Bone marrow (tissue), 2 donors: ENCODE measurements around the gene ISCA1.

Experiments
- DNase-seq, 2 donors: peaks; one replicate each; lab custom pipeline; 2025; lab: John Stamatoyannopoulos, UW

ISCA1 gene

DNA sequence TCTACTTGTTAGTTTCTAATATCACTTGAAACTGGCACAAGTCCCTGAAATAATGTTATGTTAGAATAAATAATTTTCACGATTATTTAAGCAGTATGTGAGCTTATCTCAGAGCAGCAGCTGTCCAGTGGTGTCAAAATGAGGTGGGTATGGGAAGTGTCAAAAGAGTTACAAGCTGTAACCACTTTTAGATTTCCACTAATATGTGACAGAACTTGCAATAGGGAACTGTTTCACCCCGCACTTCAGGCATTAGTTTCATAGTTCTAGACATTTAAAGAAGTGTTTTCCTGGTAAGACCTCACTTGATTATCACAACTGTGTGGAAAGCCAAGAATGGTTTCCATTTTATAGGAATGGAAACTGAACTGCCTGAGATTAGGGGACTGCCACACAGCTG lies 2.9 kb upstream of the ISCA1 start:
- DNase-seq: peak in 1 of 2 donors; percentile 5

DNA sequence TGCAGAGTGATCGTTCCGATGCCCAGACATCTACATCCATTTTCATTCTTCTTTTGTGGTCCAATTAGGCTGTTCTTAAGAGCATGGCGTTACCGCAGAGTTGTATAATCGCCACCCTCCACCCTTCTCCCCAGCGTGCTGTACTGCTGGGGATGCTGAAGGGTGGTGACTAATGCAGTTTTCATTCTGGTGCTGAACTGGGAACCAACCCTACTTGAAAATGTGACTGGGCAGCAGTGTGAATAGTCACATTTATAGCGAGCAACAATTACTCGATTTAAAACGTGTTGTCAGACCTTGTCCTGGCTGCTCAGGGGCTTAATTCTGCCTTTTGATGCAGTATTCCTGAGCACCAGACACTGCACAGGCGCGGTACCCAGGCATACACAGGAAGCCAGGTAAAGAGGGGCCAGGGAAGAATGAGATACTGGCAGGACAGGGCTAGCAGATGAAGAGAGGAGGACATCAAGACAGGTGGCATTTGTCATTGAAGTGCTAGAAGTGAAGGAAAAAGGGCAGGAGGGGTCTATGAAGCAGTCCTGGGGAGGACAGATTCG lies 719 bp upstream of the ISCA1 start:
- DNase-seq: peak in 1 of 2 donors; percentile 63

DNA sequence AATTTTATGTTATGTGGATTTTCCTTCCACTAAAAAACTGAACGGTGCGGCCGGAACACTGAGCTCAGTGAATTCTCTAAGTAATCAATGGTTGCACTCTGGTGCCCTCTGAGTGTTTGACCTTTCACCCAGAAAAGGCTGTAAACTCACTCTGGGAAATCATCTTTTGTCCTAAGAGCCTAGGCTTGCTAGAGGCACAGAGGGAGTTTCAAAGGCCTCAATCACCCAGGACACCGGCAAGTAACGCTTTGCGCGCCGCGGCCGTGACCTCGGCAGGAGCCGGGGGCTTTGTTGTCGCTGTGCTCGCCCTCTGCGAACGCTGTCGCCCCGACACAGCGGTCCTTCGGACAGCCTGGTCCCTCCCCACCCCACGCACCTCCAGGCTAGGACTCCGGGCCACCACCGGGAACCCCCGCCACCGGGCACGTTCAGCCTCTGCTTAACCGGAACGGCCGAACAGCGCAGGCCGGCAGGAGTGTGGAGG lies 703 bp downstream of the ISCA1 start:
- DNase-seq: no peak

DNA sequence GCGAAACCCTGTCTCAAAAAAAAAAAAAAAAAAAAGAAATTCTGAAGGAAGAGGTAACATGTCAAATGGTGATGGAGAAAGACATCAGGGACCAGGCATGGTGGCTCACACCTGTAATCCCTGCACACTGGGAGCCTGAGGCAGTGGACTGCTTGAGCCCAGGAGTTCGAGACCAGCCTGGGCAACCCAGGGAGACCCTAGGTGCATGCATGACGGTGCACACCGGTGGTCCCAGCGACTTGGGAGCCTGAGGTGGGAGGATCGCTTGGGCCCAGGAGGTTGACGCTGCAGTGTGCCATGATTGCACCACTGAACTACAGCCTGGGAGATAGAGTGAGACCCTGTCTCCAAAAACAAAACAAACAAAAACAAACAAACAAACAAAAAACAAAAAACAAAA lies 1.8 kb downstream of the ISCA1 start:
- DNase-seq: no peak

DNA sequence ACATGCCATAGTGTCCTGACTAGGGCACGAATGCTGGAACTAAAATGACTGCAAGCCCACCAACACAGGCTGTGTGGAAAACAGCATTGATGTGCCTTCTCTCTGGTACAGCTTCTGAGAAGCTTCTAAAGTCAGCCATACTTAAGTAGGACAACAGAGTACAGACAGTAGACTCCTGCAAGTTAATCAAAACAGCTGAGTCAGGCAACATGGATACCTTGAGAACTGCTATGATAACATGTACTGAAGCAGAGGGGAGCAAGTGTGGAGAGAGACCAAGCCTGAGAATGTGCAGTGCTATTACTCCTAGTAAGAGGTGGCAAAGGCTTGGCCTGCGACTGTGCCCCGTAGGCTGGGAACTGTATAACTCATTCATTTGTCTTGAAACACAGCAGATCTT lies 2.5 kb downstream of the ISCA1 start:
- no peak for DNase-seq

DNA sequence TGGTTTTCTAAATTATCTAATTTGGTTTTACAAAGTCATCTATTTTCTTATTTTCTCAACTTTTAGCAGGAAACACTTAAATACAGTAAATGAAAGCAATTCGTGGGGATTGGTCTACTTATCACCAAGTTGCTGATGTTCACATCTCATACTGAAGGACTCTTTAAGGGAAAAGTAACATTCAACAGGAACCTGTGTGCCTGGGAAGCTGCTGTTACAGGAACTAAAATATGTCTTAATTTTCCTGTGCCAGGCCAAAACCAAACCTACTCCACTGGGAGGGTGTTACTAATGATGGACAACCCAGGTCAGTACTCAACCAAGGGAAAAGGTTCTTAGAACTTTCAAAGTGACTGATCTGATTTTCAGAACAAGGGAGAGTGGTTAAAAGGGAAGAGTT lies 5.3 kb downstream of the ISCA1 start:
- DNase-seq: no peak

DNA sequence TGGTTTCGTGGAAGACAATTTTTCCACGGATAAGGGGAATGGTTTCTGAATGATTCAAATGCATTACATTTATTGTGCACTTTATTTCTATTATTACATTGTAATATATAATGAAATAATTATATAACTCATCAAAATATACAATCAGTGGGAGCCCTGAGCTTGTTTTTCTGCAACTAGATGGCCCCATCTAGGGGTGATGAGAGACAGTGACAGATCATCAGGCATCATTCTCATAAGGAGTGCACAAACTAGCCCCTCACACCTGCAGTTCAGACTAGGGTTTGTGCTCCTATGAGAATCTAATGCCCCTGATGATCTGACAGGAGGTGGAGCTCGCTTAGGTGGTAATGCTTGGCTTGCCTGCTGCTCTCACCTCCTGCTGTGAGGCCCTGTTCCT lies 6.4 kb downstream of the ISCA1 start:
- DNase-seq: no peak

DNA sequence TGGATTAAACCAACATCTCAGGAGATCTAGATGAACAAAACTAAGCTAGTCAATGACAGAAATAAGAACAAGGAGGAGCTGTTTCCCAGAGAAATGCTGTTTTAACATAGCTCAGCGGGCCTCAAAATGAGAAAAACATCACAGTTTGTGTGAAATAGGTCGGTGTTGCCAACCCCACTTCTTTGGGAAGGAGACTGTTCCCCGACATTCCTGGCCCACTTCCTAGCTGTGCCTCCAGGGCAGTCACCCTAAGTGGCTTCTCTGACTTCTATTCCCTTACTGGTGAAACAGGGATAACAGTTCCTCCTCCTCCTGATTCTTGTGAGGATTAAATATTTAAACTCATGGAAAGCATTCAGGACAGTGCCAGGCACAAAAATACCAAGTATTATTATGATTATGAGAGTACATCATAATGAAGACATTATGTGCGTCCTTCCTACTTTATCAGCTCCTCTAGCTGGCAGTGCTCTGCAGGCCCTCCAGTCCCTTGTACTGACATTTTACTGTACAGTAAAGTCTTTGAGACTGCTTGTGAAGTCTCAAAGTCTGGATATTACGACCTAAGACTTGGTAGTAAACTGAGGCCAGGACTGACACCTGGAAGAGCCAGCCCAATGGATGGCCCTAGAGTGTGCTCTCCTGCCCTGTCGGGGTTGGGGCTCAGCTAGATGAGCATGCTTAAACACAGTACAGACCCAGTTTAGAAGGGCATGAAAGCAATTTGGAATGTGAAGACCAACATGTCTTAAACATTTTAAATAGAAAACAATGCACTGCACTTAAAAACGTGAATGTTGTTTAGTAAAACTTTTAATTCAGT lies 7.3 kb downstream of the ISCA1 start:
- no peak for DNase-seq

DNA sequence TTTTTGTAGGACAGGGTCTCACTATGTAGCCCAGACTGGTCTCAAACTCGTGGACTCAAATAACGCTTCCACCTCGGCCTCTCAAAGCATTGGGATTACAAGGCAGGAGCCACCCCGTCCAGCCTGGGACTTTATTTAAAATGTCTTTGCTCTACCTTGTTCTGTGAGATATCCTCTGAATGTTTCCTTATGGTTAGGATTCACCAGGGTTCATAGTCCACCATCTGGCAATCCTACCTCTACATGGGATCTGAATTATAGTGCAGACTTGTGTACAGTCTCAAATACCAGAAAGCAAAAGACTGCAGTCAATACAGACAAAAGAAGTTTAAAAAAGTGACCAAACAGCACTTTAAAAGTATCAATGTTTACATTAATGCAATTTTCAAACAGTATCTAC lies 10.1 kb downstream of the ISCA1 start:
- DNase-seq: no peak

DNA sequence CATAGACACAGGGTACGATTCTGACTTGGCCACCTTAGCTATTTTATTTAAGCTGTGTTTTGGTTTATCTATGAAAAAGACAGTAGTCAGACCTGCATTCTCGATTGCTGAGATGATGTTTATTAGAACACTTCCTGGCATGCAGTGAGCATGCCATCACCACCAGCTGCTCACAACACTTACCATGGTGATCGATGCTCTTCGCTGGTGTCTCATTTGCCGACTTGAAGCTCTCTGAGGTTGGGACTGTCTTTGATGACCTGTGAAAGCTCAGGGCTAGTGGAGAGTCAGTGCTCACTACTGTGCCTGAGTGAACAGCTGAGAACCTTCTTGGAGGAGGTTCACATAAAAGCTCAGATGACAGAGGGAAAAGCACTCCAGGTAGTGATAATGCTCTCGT lies 18.5 kb downstream of the ISCA1 start:
- no peak for DNase-seq

DNA sequence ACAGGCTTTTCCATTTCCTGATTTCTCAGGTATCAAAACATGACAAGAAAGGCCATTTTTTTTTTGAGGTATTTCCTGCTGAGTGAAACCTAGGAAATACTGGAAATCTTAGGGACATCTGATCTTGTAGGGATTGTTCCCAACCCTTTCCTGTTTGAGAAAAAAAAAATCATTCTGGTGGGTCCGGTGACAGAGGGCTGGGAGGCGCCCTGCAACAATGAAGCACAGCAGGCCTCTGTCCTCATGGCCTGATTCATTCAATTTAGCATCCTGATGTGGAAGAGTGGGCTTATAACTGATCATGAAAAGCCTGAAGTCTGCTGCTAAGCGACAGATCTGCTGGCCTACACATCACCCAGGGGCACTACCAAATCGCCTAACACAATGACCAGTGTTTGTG lies 19.8 kb downstream of the ISCA1 start:
- no peak for DNase-seq

DNA sequence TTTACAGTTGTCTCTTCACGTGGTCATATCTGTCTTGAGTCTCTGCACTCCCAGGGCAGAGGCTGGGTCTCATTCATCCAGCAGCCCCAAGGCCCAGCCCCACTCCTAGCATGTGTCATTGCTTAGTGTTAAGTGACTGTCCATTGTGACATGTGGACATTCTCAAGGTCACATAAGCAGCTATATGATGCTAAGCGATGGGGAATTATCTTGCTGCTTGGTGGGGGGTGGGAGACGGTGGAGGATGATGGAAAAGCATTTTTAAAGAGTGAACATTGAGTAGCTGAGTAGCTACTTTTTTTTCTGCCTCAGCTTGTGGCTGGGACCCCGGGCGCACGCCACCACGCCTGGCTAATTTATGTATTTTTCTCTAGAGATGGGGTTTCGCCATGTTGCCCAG lies 22.8 kb downstream of the ISCA1 start, which contains the start of gene C9orf153:
TSS of gene C9orf153 (minus strand) at position 101 of the 400 bp plus-strand sequence. CDS start 30,054 bp downstream, outside the sequence.
- DNase-seq: no peak

DNA sequence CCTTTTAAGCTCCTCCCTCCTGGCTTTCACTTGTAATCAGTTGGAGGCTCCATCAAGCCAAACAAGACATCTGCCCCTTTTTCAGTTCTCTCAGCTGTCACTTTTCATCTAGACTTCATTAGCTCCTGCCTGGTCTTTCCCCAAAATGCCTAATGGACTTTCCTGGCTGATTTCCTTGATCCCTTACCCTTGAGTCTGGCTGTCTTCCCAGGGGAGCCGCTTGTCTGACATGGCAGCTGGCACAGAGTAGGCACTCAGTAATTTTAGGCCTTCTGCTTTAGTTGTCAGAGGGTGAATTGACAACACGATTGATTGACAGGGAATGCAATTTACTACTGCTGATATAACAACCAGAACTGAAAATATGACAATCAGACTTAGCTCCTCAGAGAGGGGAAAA lies 24.9 kb downstream of the ISCA1 start:
- DNase-seq: no peak

DNA sequence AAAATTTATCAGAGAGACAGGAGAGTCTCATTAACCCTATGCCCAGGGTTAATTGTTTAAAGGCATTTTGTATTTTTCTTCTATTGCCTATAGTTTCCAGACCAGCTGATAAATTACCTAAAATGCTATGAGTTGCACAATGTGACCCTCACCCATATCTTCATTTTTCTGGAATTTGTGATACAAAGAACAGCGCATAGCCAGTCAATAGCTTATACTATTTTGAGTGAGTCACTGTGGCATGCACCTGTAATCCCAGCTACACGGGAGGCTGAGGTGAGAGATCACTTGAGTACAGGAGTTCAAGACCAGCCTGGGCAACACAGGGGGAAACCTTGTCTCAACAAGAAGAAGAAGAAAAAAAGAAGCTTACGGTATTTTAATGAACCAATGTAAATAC lies 25.7 kb downstream of the ISCA1 start:
- DNase-seq: no peak

DNA sequence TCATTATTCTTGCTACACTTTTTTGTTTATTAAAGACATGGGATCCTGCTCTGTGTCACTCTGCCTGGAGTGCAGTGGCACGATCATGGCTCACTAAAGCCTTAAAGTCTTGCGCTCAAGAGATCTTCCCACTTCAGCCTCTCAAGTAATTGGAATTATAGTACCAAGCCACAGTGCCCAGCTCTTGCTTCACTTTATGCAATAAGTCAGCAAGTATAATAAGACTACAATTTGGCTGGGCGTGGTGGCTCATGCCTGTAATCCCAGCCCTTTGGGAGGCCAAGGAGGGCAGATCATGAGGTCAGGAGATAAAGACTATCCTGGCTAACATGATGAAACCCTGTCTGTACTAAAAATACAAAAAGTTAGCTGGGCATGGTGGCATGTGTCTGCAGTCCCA lies 28.8 kb downstream of the ISCA1 start:
- no peak for DNase-seq

DNA sequence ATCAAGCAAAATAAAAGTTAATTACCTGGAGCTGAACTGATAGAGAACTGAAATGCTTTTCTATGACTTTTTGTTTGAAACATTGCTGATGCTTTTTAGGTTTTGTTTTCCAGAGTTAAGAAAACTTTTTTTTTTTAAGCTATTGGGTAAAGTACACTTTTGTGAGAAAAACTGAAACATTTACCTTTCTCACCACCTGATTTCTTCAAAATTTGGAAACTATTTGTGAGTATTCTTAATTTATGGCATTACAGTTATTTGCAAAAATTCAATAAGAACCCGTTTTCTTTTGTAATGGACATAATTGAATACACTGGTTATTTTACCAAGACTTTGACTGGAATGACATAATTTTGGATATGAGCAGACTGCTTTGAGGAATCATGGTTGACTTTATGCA lies 29.5 kb downstream of the ISCA1 start:
- no peak for DNase-seq

DNA sequence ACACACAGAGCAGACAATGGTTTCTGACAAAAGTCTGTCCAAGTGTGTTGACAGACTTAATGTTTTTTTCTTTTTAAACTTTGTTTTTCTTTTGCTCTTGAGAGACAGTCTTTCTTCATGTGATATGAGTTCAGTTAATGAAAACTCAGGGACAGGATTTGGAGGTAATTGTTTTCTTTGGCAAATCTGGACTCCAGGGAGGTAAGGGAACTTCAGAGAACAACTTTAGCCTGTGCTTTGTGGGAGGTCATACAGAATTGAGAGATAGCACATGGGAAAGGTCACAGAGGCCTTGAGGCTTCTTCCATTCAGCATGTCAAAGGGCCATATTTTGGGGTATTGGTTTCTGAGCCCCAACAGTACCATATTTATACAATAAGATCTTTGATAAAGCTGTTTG lies 32.2 kb downstream of the ISCA1 start:
- no peak for DNase-seq

DNA sequence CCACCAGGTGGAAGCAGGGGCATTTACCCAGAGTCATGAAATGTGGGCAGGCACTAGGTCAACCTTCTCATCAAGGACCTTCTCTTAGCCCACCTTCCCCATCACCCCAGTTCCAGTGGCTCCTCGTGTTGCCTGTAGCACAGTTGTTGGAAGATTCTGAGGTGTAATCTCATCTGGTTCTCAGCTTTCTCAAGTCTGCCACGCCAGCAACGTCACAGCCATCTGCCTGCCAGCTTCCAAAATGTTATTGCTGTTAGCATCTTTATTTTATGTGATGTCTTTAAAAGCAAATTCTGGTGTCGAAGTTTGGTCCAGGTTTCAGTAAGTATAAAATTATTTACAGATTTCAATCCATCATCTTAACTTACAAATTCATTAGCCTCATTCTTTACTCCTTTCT lies 33.6 kb downstream of the ISCA1 start:
- DNase-seq: no peak

DNA sequence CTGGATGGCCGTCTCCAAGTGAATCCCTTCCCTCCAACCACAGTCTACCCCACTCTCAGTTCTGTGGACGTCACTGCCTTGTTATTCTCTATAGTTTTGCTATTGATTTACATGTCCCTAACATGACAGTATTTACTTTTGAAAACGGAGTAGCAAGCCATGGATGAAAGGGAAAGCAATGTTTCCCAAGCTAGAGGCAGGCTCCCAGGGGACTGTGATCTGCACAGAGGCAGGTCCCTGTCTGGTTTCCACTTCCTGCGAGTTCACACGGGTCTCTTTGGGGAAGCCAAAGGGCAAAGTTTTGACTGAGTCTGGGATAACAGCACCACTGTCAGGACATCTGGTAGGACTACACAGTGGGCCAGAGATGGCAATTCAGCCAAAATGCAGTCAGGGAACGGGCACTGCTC lies 35.6 kb downstream of the ISCA1 start:
- DNase-seq: no peak

DNA sequence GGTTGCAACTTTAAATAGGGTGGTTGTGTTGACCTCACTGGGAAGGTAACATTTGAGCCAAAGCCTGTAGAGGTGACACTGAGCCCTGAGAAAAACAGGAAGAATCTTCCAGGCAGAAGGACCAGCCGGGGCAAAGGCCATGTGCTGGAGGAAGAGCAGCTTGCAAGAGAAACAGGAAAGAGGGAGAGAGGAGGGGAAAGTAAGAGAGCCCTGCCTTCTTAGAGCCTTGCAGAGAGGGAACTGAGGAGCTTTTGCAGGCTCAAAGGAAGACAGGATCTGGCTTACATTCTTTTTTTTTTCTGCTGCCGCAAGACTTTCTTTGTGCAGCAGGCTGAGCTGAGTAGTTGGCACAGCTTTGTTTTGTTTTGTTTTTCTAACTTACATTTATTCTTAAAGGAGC lies 40.3 kb downstream of the ISCA1 start:
- DNase-seq: no peak

DNA sequence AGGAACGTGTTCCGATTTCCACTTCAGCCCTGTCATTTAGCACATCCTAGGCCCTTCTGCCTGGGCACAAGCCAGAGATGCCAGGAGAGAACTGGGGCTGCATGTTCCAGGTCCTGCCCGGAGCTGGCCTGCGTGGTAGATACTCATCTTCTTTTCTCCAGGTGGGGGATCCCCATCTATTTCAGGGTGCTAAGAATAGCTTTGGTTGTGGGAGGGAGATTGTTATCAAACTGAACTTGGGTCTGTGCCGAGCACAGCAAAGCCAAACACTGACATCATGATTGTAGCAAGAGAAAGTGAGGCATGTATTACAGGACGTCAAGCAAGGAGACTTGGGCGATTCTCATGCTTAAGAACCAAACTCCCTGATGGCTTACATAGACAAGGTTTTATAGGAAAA lies 41.1 kb downstream of the ISCA1 start:
- no peak for DNase-seq

DNA sequence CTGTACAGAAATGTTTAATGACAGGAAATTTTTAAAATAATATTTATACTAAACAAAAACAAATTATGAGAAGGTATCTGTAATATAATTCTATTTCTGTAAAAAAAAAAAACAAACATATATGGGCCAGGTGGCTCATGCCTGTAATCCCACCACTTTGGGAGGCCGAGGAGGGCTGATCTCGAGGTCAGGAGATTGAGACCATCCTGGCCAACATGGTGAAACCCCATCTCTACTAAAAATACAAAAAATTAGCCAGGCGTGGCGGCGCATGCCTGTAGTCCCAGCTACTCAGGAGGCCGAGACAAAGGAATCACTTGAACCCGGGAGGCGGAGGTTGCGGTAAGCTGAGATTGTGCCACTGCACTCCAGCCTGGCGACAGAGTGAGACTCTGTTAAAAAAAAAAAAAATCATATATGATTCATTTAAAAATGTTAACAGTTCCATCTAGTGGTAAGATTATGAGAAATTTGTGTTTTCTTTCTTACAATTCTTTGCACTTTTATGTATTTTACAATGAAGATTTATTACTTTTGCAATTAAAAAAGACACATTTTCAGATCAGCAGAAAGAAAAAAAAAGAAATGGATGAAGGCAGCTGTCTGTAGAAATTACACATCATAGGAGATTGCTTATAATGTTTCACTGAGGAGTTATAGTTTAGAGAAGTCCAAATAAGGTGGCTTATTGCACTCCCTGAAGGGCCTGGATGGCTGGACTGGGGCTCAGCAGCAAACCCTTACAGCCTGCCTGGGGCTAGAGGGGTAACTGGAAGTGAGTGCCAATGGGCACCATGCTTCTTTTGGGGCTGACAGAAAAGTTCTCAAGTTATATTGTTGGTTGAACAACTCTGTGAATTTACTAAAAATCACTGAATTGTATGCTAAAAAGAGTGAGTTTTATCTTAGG lies 43.2 kb downstream of the ISCA1 start:
- DNase-seq: no peak

DNA sequence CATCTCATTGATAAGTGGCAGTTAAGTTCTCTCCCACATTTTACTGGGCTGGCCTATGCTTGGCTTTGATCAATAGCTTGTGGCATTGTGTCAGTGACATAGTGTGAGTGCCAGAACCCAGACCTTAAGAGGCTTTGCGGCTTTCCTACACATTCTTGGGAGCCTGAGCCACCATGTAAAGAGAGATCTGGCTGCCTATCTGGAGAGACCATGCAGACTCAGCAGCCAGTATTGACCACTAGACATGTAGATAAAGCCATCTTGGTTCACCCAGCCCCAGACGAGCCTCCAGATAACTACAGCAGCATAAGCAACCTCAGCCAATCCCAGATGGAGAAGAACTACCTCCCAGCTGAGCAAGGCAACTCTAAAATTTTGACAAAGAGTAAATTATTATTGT lies 51.5 kb downstream of the ISCA1 start:
- no peak for DNase-seq
